GM12865 (cell line): ENCODE measurements around the gene ARHGEF7.

Experiments used
- DNase-seq: peaks from one replicate; pipeline ENCODE4 v3.0.0; 2010; ENCODE audit warnings: low read depth
- H3K4me3 ChIP-seq: 2 replicates; pipeline ENCODE4 v1.5.1; 2011; ENCODE audit warnings: mild to moderate bottlenecking, low read depth, low read length, control low read depth
- CTCF ChIP-seq: IDR thresholded peaks from 2 replicates; pipeline ENCODE4 v1.5.1; 2011; ENCODE audit warnings: low read length, control low read depth, low read depth, inconsistent platforms; ENCODE audit not compliant: insufficient read depth; ENCODE audit errors: missing control alignments

The ARHGEF7 gene

GRCh38 chr13:111122631-111123030, 7.5 kb downstream of the ARHGEF7 start:
- no peak overlapping the region for H3K4me3 ChIP-seq
- no peak for DNase-seq
- TF ChIP-seq CTCF, result no peak

- no peak overlapping the region for H3K4me3 ChIP-seq
- no peak for DNase-seq
- no peak for TF ChIP-seq CTCF
Observed at GRCh38 chr13:111123221-111123620, 8.1 kb downstream of the ARHGEF7 start.

- TF ChIP-seq CTCF, result no peak
- no peak for DNase-seq
- no peak overlapping the region for H3K4me3 ChIP-seq
Observed at GRCh38 chr13:111123649-111124048, 8.5 kb downstream of the ARHGEF7 start.

DNA sequence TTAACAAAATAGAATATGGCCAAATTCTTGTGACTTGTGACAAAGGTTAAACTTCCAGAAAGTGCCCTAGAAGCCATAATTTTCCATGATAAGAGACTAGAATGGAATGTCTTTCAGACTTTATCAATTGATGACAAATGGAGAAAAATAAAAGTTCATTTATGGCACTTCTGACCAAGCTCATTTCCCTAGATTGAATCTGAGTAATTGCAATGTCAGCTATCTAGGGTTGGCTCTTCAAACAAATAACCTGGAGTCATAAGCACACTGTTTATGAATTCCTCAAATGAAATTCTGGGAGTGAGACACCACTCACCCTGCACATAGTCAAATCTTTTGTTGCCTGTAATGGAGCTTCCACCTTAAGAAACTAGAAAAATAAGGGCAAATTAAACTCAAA, 11.4 kb downstream of the ARHGEF7 start:
- no peak for TF ChIP-seq CTCF
- no peak overlapping the region for H3K4me3 ChIP-seq
- no peak for DNase-seq

- no peak overlapping the region for H3K4me3 ChIP-seq
- no peak for TF ChIP-seq CTCF
- peak; percentile 68 for DNase-seq
Observed at GRCh38 chr13:111129465-111130115, 14.5 kb downstream of the ARHGEF7 start.

- DNase-seq, result no peak
Observed at GRCh38 chr13:111130116-111130508, 15.0 kb downstream of the ARHGEF7 start.

More at GRCh38 chr13:111130116-111130508, 15.0 kb downstream of the ARHGEF7 start:
- no peak for TF ChIP-seq CTCF
- no peak overlapping the region for H3K4me3 ChIP-seq
